H1 (cell line): ENCODE measurements around the gene DNAJB14. TPM values are rescaled to one million over a fixed set of nuclear protein-coding genes. Genes with fewer than 3 reads are reported as not detected.

ENCODE experiments used
- CTCF ChIP-seq, 3 experiments: IDR thresholded peaks; 1 replicate in 2 of 3; 2 replicates in 1 of 3; pipeline versions ENCODE4 v1.5.1 to v1.6.1; 2011; ENCODE audit warnings: low read length in 3 of 3, mild to moderate bottlenecking in 3 of 3, inconsistent platforms in 2 of 3, low read depth in 1 of 3, moderate library complexity in 1 of 3; ENCODE audit not compliant: insufficient read depth in 1 of 3; ENCODE audit errors: control extremely low read depth in 1 of 3
- polyA plus RNA-seq, 7 experiments: library from polyadenylated mRNA; depleted of rRNA in 3 of 7; stranded (reverse) in 5 of 7; unstranded in 2 of 7; fragments of >200 nt in 5 of 7; fragments of 200-250 nt in 2 of 7; gene quantifications; 1 replicate in 5 of 7; 2 replicates in 1 of 7; 4 replicates in 1 of 7; pipeline versions ENCODE4 v1.2.1 to v1.2.3, GENCODE V29; 2011 to 2013; ENCODE audit warnings: missing spikeins in 2 of 7, mixed read lengths in 2 of 7
- total RNA-seq: library from RNA; stranded (reverse); fragmentation: NEBNext Ultra II Directional; extraction: Animal tissue kit (Norgen Biotek cat#: 25700); gene quantifications from 2 replicates; pipeline ENCODE4 v1.2.1, GENCODE V29; 2021

Gene DNAJB14
- total and polyA plus RNA-seq, 2 of the 8 experiments (the other 6 are each of a cell fraction or from before 2014, with no cell fraction given) = 3.4 to 35.4 TPM

DNA sequence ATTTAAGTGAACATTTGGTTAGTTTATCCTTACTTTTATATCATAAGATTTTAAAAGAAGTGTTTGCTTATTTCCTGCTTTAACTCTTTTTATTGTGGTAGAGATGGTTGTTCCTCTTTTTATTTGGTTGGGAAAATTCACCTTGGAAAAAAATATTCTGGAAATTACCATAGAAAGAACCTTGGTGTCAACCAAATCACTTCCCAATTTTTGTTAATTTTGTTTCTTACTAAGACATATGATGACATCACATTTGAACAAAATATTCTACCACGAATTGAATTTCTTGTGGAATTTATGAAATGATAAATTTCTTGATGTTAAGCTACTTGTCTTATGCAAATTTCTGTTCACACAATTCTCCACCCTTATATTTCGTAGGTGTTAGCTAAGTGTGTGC, 85.9 kb downstream of the DNAJB14 start (continued):
- no peak for TF ChIP-seq CTCF (IDR thresholded peaks at IDR 0.05; ENCODE audit: control extremely low read depth in 1 of 3, insufficient read depth in 1 of 3, low read depth in 1 of 3, low read length in 3 of 3)
